Esophagus muscularis mucosa (tissue), 4 donors: Measurements from ENCODE around the gene SDC4. TPM values are rescaled to one million over a fixed set of nuclear protein-coding genes. Genes with fewer than 3 reads are reported as not detected.

Experiments
- DNase-seq: peaks from one replicate; pipeline ENCODE4 v3.0.0-alpha.2; 2017; ENCODE audit errors: extremely low spot score
- H3K27ac ChIP-seq, 4 donors: fragments of 200-600 bp; sonication (generic); replicated peaks in 1 of 4; 1 replicate in 3 of 4; 2 replicates in 1 of 4; pipeline ENCODE4 v1.5.1; 2016 to 2019; ENCODE audit warnings: mild to moderate bottlenecking in 1 of 4
- H3K27me3 ChIP-seq, 4 donors: fragments of 200-600 bp; sonication (generic); one replicate each; pipeline versions ENCODE4 v1.5.1 to v1.6.0; 2016 to 2019
- H3K36me3 ChIP-seq, 4 donors: fragments of 200-600 bp; sonication (generic); one replicate each; pipeline ENCODE4 v1.5.1; 2016 to 2019
- H3K4me1 ChIP-seq, 4 donors: fragments of 200-600 bp; sonication (generic); one replicate each; pipeline ENCODE4 v1.5.1; 2016 to 2019
- H3K4me3 ChIP-seq, 4 donors: fragments of 200-600 bp; sonication (generic); 1 replicate in 2 of 4; 2 replicates in 2 of 4; pipeline ENCODE4 v1.5.1; 2016 to 2019; ENCODE audit warnings: mild to moderate bottlenecking in 4 of 4, moderate library complexity in 1 of 4
- H3K9me3 ChIP-seq, 4 donors: fragments of 200-600 bp; sonication (generic); 1 replicate in 3 of 4; 2 replicates in 1 of 4; pipeline ENCODE4 v1.5.1; 2016 to 2019
- CTCF ChIP-seq, 3 experiments: fragments of 200-600 bp in 2 of 3; fragments of 450-650 bp in 1 of 3; sonication (generic) in 2 of 3; IDR thresholded peaks; one replicate each; pipeline ENCODE4 v1.5.1; 2017 to 2019; ENCODE audit warnings: antibody characterized with exemption in 3 of 3, mild to moderate bottlenecking in 2 of 3, moderate library complexity in 1 of 3
- EP300 ChIP-seq: sonication (generic); formaldehyde crosslinking; IDR thresholded peaks from one replicate; pipeline ENCODE4 v1.6.1; 2017; ENCODE audit warnings: antibody characterized with exemption
- POLR2A ChIP-seq: fragments of 450-650 bp; IDR thresholded peaks from one replicate; pipeline ENCODE4 v1.6.1; 2017; ENCODE audit warnings: antibody characterized with exemption, moderate library complexity, mild to moderate bottlenecking, low read depth
- POLR2AphosphoS5 ChIP-seq, 2 donors: sonication (generic); formaldehyde crosslinking; IDR thresholded peaks; one replicate each; pipeline ENCODE4 v1.6.1; 2017; ENCODE audit warnings: antibody characterized with exemption in 2 of 2
- WGBS: methylation state at CpG from one replicate; pipeline ENCODE4 v1.1.5; 2018; 5-methylcytosine and 5-hydroxymethylcytosine counted together
- intact Hi-C: fragments of 100-400 bp; cut with DNase I; formaldehyde crosslinking; loops from one replicate; pipeline ENCODE4 v1.15.1; 2023
- total RNA-seq, 4 donors: library from RNA; depleted of rRNA; stranded (reverse); fragments of >200 nt; gene quantifications; one replicate each; pipeline versions ENCODE4 v1.1.0 to v1.2.1, GENCODE V29; 2016

The SDC4 gene
- total RNA-seq, 4 donors from 2014 or later: 61.9 to 177 (median 72.2) TPM

GRCh38 chr20:45290677-45291355 is 57.4 kb downstream of the SDC4 start:
- no peak overlapping the region for H3K27ac ChIP-seq
- no peaks in the 10 kb centered on the region for H3K36me3 ChIP-seq
- 30% methylated on average over 8 of the region's 8 CpGs for WGBS
- peaks cover 0 to 36% (median 8%) of the 10 kb centered on the region in 4 donors for H3K27me3 ChIP-seq
- H3K4me3 ChIP-seq: no peak overlapping the region
- peaks cover 15 to 26% (median 22%) of the 10 kb centered on the region in 4 donors for H3K4me1 ChIP-seq
- no peak for DNase-seq
- no peaks in the 10 kb centered on the region for H3K9me3 ChIP-seq
- intact Hi-C loops: loop anchor here (5.0 kb wide), 1 partner anchor 249 kb away; no protein-coding TSS in a partner anchor
- no peak for TF ChIP-seq POLR2A
- TF ChIP-seq CTCF (IDR thresholded peaks at IDR 0.05): peak; percentile 67 to 90 (median 72)

DNA sequence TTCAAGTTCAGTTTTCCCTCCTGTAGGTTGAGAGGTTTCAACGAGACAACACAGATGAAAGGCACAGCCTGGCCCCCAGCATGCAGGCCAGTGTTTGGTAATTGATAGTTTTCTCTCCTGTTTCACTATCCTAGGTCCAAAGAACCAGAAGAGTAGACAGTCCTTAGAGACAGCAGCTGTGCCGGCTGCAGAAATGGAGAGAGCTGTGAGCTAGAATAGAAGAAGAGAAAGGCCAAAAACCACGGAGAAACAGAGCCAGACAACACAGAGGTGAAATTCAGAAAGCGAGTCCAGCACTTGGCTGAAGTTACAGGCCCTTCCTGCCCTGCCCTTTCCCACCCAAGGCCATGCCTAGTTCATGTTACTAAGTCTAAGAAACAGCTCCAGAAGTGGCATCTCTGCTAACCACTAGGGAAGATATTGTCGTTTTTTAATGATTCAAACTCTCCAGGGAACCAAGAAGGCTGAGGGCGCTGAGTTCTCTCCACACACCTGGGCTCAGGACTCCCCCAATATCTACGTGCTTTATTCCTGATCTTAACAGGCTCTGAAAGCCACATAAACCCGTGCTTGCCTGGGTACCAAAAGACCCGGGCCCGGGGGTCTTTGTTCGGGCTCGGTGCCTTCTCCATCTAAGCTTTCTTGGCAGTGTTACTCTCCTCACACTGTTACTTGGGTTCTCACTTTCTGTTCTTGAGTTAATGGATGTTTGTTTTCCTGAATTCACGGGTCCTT is 58.1 kb downstream of the SDC4 start:
- no peak for DNase-seq
- Histone ChIP-seq H3K27me3 (peaks cover 0 to 29% (median 7%) of the 10 kb centered on the region in 4 donors), H3K4me1 (peaks cover 15 to 26% (median 22%) of the 10 kb centered on the region in 4 donors), H3K4me3 (no peak overlapping the region), H3K36me3 (no peaks in the 10 kb centered on the region), H3K27ac (no peak overlapping the region), H3K9me3 (no peaks in the 10 kb centered on the region)
- TF ChIP-seq EP300 (no peak), CTCF (IDR thresholded peaks at IDR 0.05) (no peak), POLR2AphosphoS5 (IDR thresholded peaks at IDR 0.05) (no peak), POLR2A (no peak)
- intact Hi-C loops: loop anchor here (5.0 kb wide), 1 partner anchor 248 kb away; no protein-coding TSS in a partner anchor
- 77% methylated on average over 13 of the region's 13 CpGs for WGBS

DNA sequence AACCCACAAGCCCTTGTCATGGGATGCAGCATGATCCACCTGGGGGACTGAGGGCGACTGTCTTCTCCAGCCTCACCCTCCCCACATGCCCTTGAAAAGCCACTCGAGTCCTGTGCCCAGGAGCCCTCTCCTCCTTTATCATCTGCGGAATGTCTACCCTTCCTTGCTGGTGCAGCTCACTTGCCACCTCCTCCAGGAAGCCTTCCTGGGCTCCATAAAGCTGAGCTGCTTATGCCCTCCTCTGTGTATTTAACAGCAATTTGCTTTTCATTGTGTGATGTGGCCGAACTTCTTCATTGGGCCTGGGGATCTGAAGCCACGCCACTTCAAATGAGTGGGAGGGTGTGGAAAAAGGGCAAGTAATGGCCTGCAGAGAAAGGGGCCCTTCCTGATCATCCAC is 59.4 kb downstream of the SDC4 start:
- intact Hi-C loops: no loop called here
- H3K27ac ChIP-seq: no peak overlapping the region
- no peaks in the 10 kb centered on the region for H3K36me3 ChIP-seq
- WGBS: 98% methylated on average over 4 of the region's 5 CpGs
- no peaks in the 10 kb centered on the region for H3K9me3 ChIP-seq
- peaks cover 13 to 24% (median 19%) of the 10 kb centered on the region in 4 donors for H3K4me1 ChIP-seq
- H3K27me3 ChIP-seq: peaks cover 0 to 29% (median 7%) of the 10 kb centered on the region in 4 donors
- no peak overlapping the region for H3K4me3 ChIP-seq
- TF ChIP-seq POLR2AphosphoS5 (IDR thresholded peaks at IDR 0.05) (no peak), POLR2A (no peak), EP300 (no peak), CTCF (IDR thresholded peaks at IDR 0.05) (no peak)
- no peak for DNase-seq

- peaks cover 0 to 30% (median 5%) of the 10 kb centered on the region in 4 donors for H3K27me3 ChIP-seq
- no peak for DNase-seq
- WGBS: 83% methylated on average over 4 of the region's 4 CpGs
Measured at GRCh38 chr20:45288376-45288775, 59.8 kb downstream of the SDC4 start.

More at GRCh38 chr20:45288376-45288775, 59.8 kb downstream of the SDC4 start:
- H3K27ac ChIP-seq: no peak overlapping the region
- intact Hi-C loops: no loop called here
- no peak overlapping the region for H3K4me3 ChIP-seq
- no peaks in the 10 kb centered on the region for H3K36me3 ChIP-seq
- H3K4me1 ChIP-seq: peaks cover 8 to 19% (median 14%) of the 10 kb centered on the region in 4 donors
- H3K9me3 ChIP-seq: no peaks in the 10 kb centered on the region
- TF ChIP-seq POLR2A (no peak), POLR2AphosphoS5 (IDR thresholded peaks at IDR 0.05) (no peak), CTCF (IDR thresholded peaks at IDR 0.05) (no peak), EP300 (no peak)
